GM19351 (cell line): ENCODE data around the gene IL21R.
"Not testable (repeated sequence)": the region's sequence is repeated elsewhere in the genome, so short reads cannot be mapped to it uniquely, and the experiment has no call there.

ENCODE experiments used
- ATAC-seq: cut with Tn5 transposase; IDR thresholded peaks from one replicate; pipeline ENCODE4 v1.9.1; 2021; ENCODE audit warnings: mild to moderate bottlenecking, moderate library complexity; ENCODE audit not compliant: unreplicated experiment

The IL21R gene

DNA sequence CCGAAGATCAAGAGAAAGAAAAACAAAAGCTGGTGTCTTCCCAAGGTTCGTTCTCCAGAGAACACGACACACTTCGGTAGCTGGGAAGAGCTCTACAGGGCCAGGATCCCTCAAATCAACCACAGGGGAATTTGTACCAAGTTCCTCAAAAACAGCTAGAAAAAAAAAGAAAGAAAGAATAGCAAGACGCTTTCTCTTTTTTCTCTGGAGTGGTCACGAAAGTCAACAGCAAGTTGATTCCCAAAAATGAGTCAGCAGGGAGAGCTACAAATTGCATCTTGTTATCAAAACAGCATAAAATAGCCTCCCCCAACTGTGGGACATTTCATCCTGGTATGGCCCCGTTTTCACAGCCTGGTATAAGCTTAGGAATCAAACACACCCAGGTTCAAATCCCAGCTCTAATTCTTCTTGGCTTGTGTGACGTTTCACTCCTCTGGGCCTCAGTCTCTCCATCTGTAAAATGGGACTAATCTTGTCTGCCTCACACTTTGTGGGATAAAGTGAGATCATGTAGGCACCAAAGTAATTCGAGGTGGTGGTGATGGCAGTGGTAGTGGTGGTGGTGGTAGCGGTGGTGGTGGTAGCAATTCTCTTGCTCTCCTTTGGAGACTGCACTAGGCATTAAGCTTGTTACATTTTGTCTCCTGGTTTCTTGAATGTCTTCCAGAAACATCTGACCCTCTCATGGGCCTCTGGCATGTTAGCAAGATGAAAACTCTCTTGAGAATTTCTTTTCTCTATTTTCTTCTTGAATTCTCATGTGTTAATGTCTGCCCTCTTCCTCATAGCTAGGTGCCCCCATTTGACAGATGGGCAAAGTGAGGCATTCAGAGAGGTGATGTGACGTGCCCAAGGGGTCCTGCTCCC, 988 bp upstream of the IL21R start:
- ATAC-seq: no peak

DNA sequence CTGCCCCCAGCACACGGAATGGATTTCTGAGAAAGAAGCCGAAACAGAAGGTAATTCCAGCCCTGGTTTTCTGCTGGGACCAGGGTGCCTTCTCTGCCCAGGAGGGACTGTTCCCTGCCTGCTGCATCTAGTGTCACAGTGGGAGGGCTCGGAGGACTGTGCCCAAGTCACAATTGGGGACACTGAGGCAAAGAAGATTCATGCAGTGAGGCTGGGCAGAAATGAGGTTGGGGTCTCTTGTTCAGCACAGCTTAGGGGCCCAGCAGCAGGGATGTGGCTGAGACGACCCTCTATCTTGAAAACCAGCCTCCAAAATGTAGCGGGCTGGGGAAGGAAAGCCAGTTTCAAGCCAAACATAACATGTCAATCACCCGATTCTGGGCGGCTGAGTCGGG, 592 bp downstream of the IL21R start:
- ATAC-seq: no peak

GRCh38 chr16:27402964-27403600, 1.1 kb downstream of the IL21R start:
- no peak for ATAC-seq

DNA sequence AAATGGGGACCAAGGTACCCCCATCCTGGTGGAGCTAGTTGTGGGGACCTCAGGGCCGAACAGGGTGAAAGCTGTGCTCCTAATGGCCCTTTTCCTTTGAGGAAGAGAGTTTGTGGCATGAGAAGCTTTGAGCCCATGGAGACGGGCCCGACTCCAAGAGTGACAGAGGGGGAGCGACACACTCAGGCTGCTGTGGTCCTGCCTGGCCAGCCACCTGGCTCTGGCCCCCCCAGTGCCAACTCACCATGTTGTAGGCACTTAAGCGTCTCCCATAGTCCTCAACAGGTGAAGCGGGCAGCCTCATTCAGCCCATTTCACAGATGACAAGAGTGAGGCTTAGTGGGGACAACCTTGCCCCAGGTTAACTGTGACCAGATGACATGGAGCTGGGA, 1.6 kb downstream of the IL21R start:
- no peak for ATAC-seq

GRCh38 chr16:27404163-27404823, 2.3 kb downstream of the IL21R start:
- no peak for ATAC-seq

DNA sequence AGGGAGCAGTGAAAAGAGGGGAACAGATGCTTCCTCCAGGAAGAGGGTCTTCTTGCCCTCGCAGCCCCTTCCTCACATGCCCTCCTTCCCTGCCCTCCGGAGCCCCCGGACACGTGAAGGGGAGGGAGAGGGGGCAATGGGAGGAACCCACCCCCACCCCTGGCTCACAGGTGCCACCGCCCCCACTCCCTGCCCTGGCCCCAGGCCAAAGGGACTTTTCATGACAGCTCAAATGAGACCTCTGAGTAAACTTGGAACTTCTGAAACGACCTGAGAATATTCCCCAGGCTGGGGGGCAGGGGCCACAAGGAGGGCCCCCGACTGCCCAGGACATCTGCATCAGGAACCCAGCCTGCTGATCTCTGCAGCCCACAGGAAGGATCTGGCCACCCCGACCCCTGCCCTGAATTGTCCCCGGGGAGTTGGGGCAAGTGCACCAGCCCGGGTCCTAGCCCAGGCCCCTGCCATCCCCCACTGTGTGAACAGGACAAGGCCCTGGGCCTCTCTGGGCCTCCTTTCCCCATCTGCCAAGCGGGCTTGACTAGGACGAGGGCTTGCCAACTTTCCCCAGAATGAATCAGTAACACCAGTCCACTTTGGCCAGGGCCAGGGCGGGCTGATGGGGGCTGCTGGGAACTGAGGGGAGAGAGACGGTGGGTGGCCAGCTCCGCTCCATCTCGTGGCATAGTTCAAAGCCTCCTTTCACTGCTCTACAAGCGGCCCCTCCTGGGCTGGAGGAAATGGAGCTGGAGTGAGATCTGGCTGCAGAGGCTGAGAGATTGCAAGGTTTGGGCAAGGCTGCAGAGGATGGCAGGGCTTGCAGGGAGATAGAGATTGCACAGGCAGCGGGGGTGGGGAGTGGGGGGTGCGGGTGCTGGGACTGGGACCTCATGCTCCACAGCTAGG, 3.8 kb downstream of the IL21R start:
- ATAC-seq: no peak

DNA sequence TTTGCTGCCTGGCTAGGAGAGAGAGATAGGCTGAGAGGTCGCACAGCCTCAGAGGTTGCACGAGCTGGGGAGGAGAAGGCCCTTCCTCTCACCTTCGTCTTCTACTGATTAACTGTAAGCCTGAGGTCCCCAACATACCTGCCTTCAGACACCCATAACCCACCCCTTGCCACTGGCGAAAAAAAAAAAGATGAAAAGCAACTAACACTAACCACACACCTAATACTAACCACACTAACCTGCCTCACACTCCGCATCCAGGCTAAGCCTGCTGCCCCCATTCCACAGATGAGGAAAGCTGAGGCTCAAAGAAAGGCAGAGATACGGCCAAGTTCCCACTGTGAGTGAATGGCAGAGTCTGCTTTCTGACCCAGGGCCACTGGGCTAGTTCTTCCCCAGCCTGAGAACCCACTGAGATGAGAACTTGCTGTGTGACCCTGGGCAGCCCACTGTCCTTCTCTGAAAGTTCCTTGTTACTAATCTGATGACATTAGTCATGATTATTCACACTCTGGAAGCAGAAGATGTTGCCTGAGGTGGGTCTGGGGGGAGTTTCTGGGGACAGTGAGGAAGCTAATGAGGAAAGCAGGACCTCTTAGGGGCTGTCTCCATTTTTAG, 4.6 kb downstream of the IL21R start:
- ATAC-seq: no peak

DNA sequence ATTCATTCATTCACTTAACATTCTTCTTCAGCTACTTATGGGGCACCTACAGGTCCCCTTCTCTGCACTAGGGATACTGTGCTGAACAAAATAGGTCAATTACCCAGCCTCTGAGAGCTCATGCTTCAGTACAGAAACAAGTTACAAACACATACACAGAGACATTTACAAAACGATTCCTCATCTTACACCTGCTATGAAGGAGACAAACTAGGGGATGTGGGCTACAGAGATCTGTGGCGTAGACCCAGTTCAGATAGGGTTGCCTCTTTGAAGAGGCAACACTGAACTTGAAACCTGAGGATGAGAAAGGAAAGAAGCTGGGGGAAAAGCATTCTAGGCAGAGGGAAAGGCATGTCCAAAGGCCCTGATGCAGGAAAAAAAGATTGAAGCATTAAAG, 5.2 kb downstream of the IL21R start:
- ATAC-seq: no peak

DNA sequence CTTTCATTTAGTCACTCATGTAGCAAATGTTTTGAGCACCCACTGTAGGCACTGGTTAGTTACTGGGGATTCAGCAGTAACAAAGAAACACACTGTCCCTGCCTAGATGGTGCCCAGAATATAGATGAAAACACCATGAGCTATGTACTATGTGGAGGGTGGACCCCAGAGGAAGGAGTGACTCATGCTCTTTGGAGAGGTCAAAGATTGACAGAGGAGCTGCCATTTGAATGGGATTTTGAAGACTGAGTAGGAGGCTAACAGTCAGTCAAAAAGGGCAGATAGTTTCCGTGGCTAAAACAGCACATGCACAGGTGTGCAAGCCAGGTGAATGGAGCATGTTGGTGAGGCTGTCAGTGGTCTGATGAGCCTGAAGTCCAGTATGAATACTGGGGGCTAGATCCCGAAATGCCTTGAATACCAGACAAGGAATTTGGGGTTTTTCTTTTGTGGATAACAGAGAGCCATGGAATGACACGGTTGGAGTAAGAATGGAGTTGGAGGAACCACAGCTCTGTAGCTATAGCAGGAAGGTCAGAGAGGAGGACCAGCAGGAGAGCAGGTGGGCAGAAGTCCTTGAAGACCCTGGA, 6.1 kb downstream of the IL21R start:
- ATAC-seq: peak; percentile 39

GRCh38 chr16:27408602-27409031, 6.6 kb downstream of the IL21R start:
- no peak for ATAC-seq

DNA sequence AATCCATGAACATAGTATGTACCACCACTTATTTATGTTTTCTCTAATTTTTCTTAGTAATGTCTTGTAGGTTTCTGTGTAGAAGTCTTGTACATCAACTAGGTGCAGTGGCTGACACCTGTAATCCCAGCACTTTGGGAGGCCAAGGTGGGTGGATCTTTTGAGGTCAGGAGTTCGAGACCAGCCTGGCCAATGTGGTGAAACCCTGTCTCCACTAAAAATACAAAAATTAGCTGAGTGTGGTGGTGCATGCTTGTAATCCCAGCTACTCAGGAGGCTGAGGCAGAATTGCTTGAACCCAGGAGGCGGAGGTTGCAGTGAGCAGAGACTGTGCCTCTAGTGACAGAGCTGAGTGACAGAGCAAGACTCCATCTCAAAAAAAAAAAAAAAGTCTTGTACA, 8.0 kb downstream of the IL21R start:
- not testable (repeated sequence) for ATAC-seq

GRCh38 chr16:27410761-27411160, 8.8 kb downstream of the IL21R start:
- no peak for ATAC-seq

- no peak for ATAC-seq
These were observed 12.0 kb downstream of the IL21R start for GRCh38 chr16:27413956-27414355.

DNA sequence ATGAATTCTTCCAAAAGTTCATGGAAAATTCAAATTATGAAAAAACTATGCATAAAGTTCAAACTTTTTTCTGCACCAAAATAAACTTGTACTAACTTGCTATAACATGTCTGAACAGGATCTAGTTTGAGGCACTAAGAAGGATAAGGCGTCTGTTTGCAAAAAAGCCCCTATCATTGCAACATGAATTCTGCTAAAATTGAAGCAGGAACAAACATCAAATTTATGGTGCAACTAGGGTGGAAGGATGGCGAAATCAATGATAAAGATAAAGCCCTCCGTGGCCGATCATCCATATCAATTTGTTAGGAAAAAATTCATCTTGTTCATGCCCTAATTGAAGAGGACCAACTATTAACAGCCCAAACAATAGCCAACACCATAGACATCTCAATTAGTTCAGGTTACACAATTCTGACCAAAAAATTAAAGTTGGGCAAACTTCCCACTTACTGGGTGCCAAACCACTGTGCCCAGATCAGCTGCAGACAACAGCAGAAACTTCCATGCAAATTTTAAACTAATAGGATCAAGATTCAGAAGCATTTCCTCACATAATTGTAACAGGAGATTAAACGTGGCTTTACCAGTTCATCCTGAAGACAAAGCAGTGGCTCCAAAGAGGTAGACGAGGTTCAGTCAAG, 12.9 kb downstream of the IL21R start:
- ATAC-seq: no peak

GRCh38 chr16:27417047-27417671, 15.2 kb downstream of the IL21R start:
- ATAC-seq: no peak

- no peak for ATAC-seq
These were observed 20.2 kb downstream of the IL21R start for GRCh38 chr16:27421961-27422740.

DNA sequence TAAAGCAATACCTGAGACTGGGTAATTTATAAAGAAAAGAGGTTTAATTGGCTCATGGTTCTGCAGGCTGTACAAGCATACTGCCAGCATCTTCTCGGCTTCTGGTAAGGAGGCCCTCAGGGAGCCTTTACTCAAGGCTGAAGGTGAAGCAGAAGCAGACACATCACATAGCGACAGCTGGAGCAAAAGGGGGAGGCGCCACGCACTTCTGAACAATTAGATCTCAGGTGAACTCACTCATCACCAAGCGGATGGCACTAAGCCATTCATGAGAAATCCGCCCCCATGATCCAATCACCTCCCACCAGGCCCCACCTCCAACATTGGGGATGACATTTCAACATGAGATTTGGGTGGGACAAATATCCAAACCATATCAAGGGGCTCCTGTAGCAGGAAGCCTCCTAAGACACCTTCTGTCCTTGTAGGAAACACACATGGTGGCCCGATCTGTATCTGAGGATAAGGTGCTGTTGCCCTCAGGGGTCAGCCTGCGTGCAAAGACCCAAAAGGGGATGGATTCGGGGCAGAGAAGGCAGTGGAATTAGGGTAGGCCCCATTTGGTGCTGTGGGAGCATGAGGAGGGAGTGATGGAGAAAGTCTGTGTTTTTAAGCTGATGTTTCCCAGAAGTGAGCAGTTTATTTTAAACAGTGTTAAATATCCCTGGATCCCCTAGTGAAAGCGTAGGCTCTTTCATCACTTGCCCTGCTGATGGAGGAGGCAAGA, 23.0 kb downstream of the IL21R start:
- ATAC-seq: no peak

GRCh38 chr16:27425961-27426360, 24.0 kb downstream of the IL21R start:
- no peak for ATAC-seq
